Right cardiac atrium (tissue), 5 donors: ENCODE measurements around the gene CEP104. TPM values are rescaled to one million over a fixed set of nuclear protein-coding genes. Genes with fewer than 3 reads are reported as not detected.

Source experiments
- ATAC-seq, 2 donors: fragments of 200-7000 bp; cut with Tn5 transposase; one replicate each; pipeline versions ENCODE4 v1.8.0 to v1.9.1; 2020; ENCODE audit warnings: moderate library complexity in 2 of 2, mild to moderate bottlenecking in 1 of 2
- DNase-seq, 3 donors: peaks; one replicate each; pipeline ENCODE4 v3.0.0-alpha.2; 2020
- H3K27ac ChIP-seq: one replicate; pipeline ENCODE4 v1.5.1; 2013; ENCODE audit warnings: mild to moderate bottlenecking, low read length, control low read depth, moderate library complexity
- H3K27me3 ChIP-seq: one replicate; pipeline ENCODE4 v1.6.1; 2013; ENCODE audit not compliant: control insufficient read depth, insufficient read depth
- H3K4me1 ChIP-seq: one replicate; pipeline ENCODE4 v1.6.1; 2013; ENCODE audit warnings: low read length; ENCODE audit not compliant: control insufficient read depth, insufficient read depth
- H3K4me3 ChIP-seq: one replicate; pipeline ENCODE4 v1.5.1; 2013; ENCODE audit warnings: low read length, control low read depth
- H3K9me3 ChIP-seq: one replicate; pipeline ENCODE4 v1.6.1; 2013; ENCODE audit warnings: low read length; ENCODE audit not compliant: control insufficient read depth
- WGBS: extraction: QIAGEN DNeasy Blood & Tissue Kit; methylation state at CpG from one replicate; pipeline ENCODE4 v1.1.7; 2013; 5-methylcytosine and 5-hydroxymethylcytosine counted together
- intact Hi-C, 4 donors: fragments of 100-400 bp; cut with DNase I; formaldehyde crosslinking; loops; one replicate each; pipeline versions ENCODE4 v1.11.0 to v1.14.0; 2022 to 2023
- polyA plus RNA-seq: library from polyadenylated mRNA; stranded (reverse); fragments of 200-250 nt; gene quantifications from one replicate; pipeline ENCODE4 v1.2.3, GENCODE V29; 2013
- total RNA-seq, 4 donors: library from RNA; stranded (reverse); fragmentation: NEBNext Ultra II Directional; extraction: Animal tissue kit (Norgen Biotek cat#: 25700); gene quantifications; one replicate each; pipeline ENCODE4 v1.2.1, GENCODE V29; 2021
- donor health status: healthy with polysubstance abuse.
- donor health status: DM: no; HTN: yes; CAD: no.
- donor health status: DM: no; HTN: no; CAD: no.
- donor health status: DM: no; HTN: yes; CAD: no; lungs with severe emphysema.
- donor health status: DM: yes; HTN: yes; CAD: no.

CEP104 gene
- total and polyA plus RNA-seq, 5 donors = 8.7 to 41.2 (median 34.6) TPM

DNA sequence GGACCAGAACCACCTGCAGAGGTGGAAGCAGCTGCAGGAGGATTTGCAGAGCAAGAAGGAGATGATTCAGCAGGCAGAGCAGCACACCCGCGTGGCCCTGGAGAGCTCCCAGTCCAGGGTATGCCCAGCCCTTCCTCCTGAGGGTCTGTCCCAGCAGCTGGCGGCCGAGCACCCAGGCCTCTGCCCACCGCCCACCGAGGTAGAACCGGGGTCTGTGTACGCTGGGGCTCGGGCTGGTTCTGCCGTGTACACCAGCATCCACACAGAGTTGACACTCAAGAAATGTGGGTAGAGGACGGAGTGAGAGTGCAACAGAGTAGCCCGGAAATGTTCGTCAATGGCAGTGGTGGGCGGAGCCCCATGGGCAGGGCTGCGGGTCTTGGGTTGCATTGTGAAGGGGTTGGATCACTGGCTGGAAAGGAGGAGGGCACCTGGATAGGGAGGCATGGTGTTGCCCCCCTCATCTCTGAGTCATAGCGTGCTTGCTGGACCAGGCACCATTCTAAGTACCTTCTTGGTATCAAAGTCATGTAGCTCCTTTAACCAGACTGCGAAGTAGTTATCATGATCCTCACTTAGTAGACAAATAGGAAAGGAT, 89.6 kb downstream of the CEP104 start:
- intact Hi-C loops = no loop called here
- WGBS = 88% methylated on average over 17 of the region's 17 CpGs
- Histone ChIP-seq H3K9me3 (no peaks in the 10 kb centered on the region), H3K4me1 (no peaks in the 10 kb centered on the region), H3K27ac (no peak overlapping the region), H3K4me3 (no peak overlapping the region), H3K27me3 (no peaks in the 10 kb centered on the region)
- ATAC-seq (no peak), DNase-seq (peak in 2 of 3 donors; percentile 33 to 49)

DNA sequence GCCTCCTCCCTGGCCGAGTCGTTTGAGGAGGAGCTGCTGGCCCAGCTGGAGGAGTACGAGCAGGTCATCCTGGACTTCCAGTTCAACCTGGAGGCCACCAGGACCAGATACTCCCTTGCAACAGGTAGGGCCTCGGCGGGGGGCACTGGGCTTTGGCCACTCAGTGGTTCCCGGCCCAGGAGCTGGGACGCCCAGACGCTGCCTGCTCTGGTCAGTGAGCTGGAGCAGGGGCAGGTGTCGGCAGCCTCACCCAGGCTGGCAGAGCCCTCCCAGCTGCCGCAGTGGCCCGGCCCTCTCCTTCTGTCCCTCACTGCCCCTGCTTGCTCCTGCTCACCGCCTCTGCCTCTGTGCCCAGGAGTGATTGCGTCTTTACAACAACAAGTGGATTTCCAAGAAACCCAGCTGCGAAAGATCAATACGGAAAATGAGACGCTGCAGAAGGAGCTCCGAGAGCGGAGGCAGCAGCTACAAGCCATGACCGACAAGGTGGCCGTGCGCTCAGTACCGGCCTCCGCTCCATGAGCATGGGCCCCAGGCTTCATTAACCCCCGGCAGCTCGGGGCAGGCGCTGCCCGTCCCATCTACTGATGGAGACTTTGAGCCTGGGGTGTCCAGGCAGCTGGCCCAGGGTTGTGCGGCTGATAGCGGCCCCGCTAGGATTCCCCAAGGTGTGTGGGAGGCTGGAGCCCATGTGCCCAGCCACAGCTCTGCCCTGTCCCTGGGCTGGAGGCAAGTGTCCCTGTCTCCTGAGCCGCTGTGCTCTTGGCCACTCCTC, 93.5 kb downstream of the CEP104 start:
- ATAC-seq = no peak
- H3K4me3 ChIP-seq = no peak overlapping the region
- intact Hi-C loops = no loop called here
- DNase-seq = peak in 2 of 3 donors; percentile 18 to 26
- no peaks in the 10 kb centered on the region for H3K4me1 ChIP-seq
- WGBS = 77% methylated on average over 31 of the region's 31 CpGs
- no peaks in the 10 kb centered on the region for H3K27me3 ChIP-seq
- no peaks in the 10 kb centered on the region for H3K9me3 ChIP-seq
- no peak overlapping the region for H3K27ac ChIP-seq

DNA sequence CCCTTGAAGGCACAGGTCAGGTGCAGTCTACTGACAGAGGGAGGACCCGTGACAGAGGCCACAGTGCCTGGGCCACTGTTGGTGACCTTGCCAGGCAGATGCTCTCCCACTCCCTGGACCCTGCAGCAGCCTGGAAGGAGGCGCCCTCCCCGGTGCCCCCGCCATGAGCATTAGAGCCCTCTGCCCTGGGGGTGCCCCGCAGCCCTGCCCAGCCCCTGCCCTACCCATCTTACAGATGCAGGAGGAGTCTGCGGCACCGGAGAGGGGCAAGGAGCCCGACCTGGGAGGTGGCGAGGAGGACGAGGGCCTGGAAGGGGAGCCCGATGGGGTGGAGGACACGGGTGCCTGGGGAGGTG, 94.2 kb downstream of the CEP104 start:
- WGBS = 75% methylated on average over 12 of the region's 12 CpGs
- Histone ChIP-seq H3K27ac (no peak overlapping the region), H3K27me3 (no peaks in the 10 kb centered on the region), H3K9me3 (no peaks in the 10 kb centered on the region), H3K4me1 (no peaks in the 10 kb centered on the region), H3K4me3 (no peak overlapping the region)
- intact Hi-C loops = no loop called here
- DNase-seq (peak in 1 of 3 donors; percentile 42), ATAC-seq (peak in 1 of 2 donors; percentile 38)

DNA sequence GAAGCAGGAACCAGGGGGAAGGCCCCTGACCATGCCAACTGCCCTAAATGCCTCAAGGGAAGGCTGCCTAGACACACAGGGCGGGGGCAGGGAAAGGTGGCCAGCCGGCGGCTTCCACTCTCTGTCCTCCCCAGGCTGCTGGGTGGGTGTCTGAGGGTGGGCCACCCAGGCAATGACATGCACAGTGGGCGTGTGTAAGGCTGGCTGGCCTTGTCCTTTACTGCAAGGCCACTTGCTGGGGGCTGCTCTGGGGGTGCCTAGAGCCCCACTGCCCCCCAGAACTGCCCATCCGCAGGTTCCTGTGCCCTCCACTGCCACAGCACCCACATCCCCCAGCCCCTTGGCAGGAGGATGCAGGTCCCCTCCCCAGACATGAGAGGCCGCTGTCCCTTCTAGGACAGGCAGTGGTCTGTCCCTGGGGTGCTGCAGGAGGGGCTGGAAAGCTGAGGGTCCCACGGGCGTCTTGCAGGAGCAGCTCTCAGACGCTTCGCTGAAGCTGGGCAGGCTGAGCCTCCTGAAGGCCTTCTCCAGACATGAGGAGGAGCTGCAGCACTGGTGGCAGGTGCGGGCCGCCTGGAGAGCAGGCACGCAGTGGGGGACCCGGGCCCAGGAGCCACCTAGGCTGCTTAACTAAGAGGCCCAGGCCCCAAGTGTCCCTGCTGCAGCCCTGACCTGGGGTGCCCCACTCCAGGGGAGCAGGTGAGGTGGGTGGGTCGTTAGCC, 94.7 kb downstream of the CEP104 start:
- DNase-seq (peak in 1 of 3 donors; percentile 47), ATAC-seq (peak; percentile 19 to 31)
- Histone ChIP-seq H3K4me3 (no peak overlapping the region), H3K4me1 (no peaks in the 10 kb centered on the region), H3K27ac (no peak overlapping the region), H3K27me3 (no peaks in the 10 kb centered on the region), H3K9me3 (no peaks in the 10 kb centered on the region)
- WGBS = 79% methylated on average over 15 of the region's 15 CpGs
- intact Hi-C loops = no loop called here

Other genes with a start within 250 kb of the CEP104 start
- gene MEGF6, start 245.7 kb downstream of the CEP104 start, total RNA-seq = 10 to 100 TPM in 3 of 4 donors, 1 to 10 TPM in 1; 7.0 to 18.7 (median 13.9) TPM
- 7.2 TPM for gene MEGF6, start 245.7 kb downstream of the CEP104 start, polyA plus RNA-seq
- 10 to 100 TPM; 46.3 to 51.4 (median 46.6) TPM for gene TPRG1L, start 232.2 kb downstream of the CEP104 start, total RNA-seq
- 35.8 TPM for gene TPRG1L, start 232.2 kb downstream of the CEP104 start, polyA plus RNA-seq
- gene WRAP73, start 207.1 kb downstream of the CEP104 start, total RNA-seq = 10 to 100 TPM in 3 of 4 donors, 1 to 10 TPM in 1; 8.7 to 13.9 (median 12.2) TPM
- gene WRAP73, start 207.1 kb downstream of the CEP104 start, polyA plus RNA-seq = 12.9 TPM
- gene TP73, start 204.7 kb downstream of the CEP104 start, total RNA-seq = under 1 TPM in 1 of 4 donors, not detected in 3; 0.18 TPM
- gene TP73, start 204.7 kb downstream of the CEP104 start, polyA plus RNA-seq = 0.07 TPM
- gene CCDC27, start 104.8 kb downstream of the CEP104 start, total RNA-seq = under 1 TPM in 2 of 4 donors, not detected in 2; 0.09 to 0.14 TPM
- not detected for gene CCDC27, start 104.8 kb downstream of the CEP104 start, polyA plus RNA-seq
- gene SMIM1, start 84.5 kb downstream of the CEP104 start, total RNA-seq = 100 to 1,000 TPM in 2 of 4 donors, 10 to 100 TPM in 2; 44.2 to 120 (median 95.0) TPM
- gene SMIM1, start 84.5 kb downstream of the CEP104 start, polyA plus RNA-seq = 243 TPM
- 10 to 100 TPM; 46.8 to 60.3 (median 54.2) TPM for gene LRRC47, start 60.7 kb downstream of the CEP104 start, total RNA-seq
- 23.3 TPM for gene LRRC47, start 60.7 kb downstream of the CEP104 start, polyA plus RNA-seq
- 1 to 10 TPM; 2.9 to 6.1 (median 4.5) TPM for gene DFFB, start 265 bp upstream of the CEP104 start, total RNA-seq
- 2.6 TPM for gene DFFB, start 265 bp upstream of the CEP104 start, polyA plus RNA-seq
- 10 to 100 TPM; 11.3 to 15.1 (median 13.2) TPM for gene C1orf174, start 43.1 kb upstream of the CEP104 start, total RNA-seq
- gene C1orf174, start 43.1 kb upstream of the CEP104 start, polyA plus RNA-seq = 11.6 TPM